Fibroblast of the aortic adventitia (primary cell): ENCODE data around the gene RNLS. TPM values are rescaled to one million over a fixed set of nuclear protein-coding genes. Genes with fewer than 3 reads are reported as not detected.

Experiments
- DNase-seq: peaks from one replicate; pipeline ENCODE4 v3.0.0-alpha.2; 2010; ENCODE audit warnings: low read depth
- H3K4me3 ChIP-seq: 2 replicates; pipeline ENCODE4 v1.5.1; 2011; ENCODE audit warnings: low read depth, mild to moderate bottlenecking, control low read depth, low read length, moderate library complexity
- CTCF ChIP-seq: IDR thresholded peaks from 2 replicates; pipeline ENCODE4 v1.5.1; 2011; ENCODE audit warnings: mild to moderate bottlenecking, low read length, control low read depth, inconsistent platforms; ENCODE audit not compliant: insufficient read depth
- total RNA-seq: library from RNA; depleted of rRNA; stranded (reverse); fragments of >200 nt; gene quantifications from 2 replicates; pipeline ENCODE4 v1.2.3, GENCODE V29; 2012; ENCODE audit warnings: low replicate concordance

Gene RNLS
- total RNA-seq, 1 donor = 16.8 TPM

- H3K4me3 ChIP-seq = no peak overlapping the region
- DNase-seq = no peak
- no peak for TF ChIP-seq CTCF
Measured at GRCh38 chr10:88465765-88466164, 117.4 kb downstream of the RNLS start.

- no peak for TF ChIP-seq CTCF
- DNase-seq = no peak
- H3K4me3 ChIP-seq = no peak overlapping the region
Measured at GRCh38 chr10:88463811-88464210, 119.3 kb downstream of the RNLS start.

GRCh38 chr10:88461426-88461825 lies 121.7 kb downstream of the RNLS start:
- TF ChIP-seq CTCF = no peak
- DNase-seq = peak; percentile 9
- H3K4me3 ChIP-seq = no peak overlapping the region

- DNase-seq = no peak
- TF ChIP-seq CTCF = no peak
- H3K4me3 ChIP-seq = no peak overlapping the region
Measured at GRCh38 chr10:88459530-88459929, 123.6 kb downstream of the RNLS start.

- DNase-seq = no peak
Measured at GRCh38 chr10:88458209-88458608, 124.9 kb downstream of the RNLS start.

GRCh38 chr10:88457660-88458059 lies 125.5 kb downstream of the RNLS start:
- DNase-seq = no peak
- no peak for TF ChIP-seq CTCF
- no peak overlapping the region for H3K4me3 ChIP-seq

More at GRCh38 chr10:88458209-88458608, 124.9 kb downstream of the RNLS start:
- H3K4me3 ChIP-seq = no peak overlapping the region
- TF ChIP-seq CTCF = no peak

GRCh38 chr10:88456730-88457129 lies 126.4 kb downstream of the RNLS start:
- no peak for TF ChIP-seq CTCF
- no peak overlapping the region for H3K4me3 ChIP-seq
- DNase-seq = peak; percentile 85
